H1 (cell line): ENCODE measurements around the gene SPHKAP. TPM values are rescaled to one million over a fixed set of nuclear protein-coding genes. Genes with fewer than 3 reads are reported as not detected.

ENCODE experiments used
- CTCF ChIA-PET: fragments of 300-600 bp; sonication (Branson Sonifier 250); formaldehyde crosslinking; loops from one replicate; lab custom pipeline; 2021; ENCODE audit not compliant: partially characterized antibody; lab: Charles Lee
- POLR2A ChIA-PET: fragments of 300-600 bp; sonication (Branson Sonifier 250); formaldehyde crosslinking; loops from one replicate; lab custom pipeline; 2021; ENCODE audit warnings: inconsistent platforms; ENCODE audit not compliant: partially characterized antibody; lab: Charles Lee
- DNase-seq, 2 experiments: peaks; one replicate each; pipeline versions ENCODE4 v3.0.0 to v3.0.0-alpha.2; 2010 to 2022; ENCODE audit warnings: low spot score in 2 of 2, low read depth in 1 of 2, mixed read lengths in 1 of 2
- FAIRE-seq: peaks from 2 replicates; lab custom pipeline; 2011; peaks lifted over from hg19 to GRCh38; lab: Jason Lieb, UNC
- H2AFZ ChIP-seq: 2 replicates; pipeline ENCODE4 v1.8.1; 2012; ENCODE audit warnings: low read length, inconsistent platforms
- H2AK5ac ChIP-seq: 2 replicates; pipeline ENCODE4 v1.6.1; 2013; ENCODE audit warnings: low read depth, low read length
- H2BK120ac ChIP-seq: replicated peaks from 2 replicates; pipeline ENCODE3; 2013; ENCODE audit warnings: low read depth, low read length, inconsistent platforms
- H2BK12ac ChIP-seq: 2 replicates; pipeline ENCODE4 v1.6.1; 2013; ENCODE audit warnings: low read depth, low read length
- H2BK15ac ChIP-seq: 2 replicates; pipeline ENCODE4 v1.6.1; 2013; ENCODE audit warnings: low read length
- H2BK20ac ChIP-seq: 2 replicates; pipeline ENCODE4 v1.6.1; 2013; ENCODE audit warnings: low read length
- H2BK5ac ChIP-seq: 2 replicates; pipeline ENCODE4 v1.6.1; 2013; ENCODE audit warnings: low read depth, low read length
- H3K14ac ChIP-seq: 2 replicates; pipeline ENCODE4 v1.6.1; 2013; ENCODE audit warnings: inconsistent platforms; ENCODE audit not compliant: insufficient read length
- H3K18ac ChIP-seq: 2 replicates; pipeline ENCODE4 v1.6.1; 2013; ENCODE audit warnings: low read length; ENCODE audit errors: extremely low read depth
- H3K23ac ChIP-seq: 2 replicates; pipeline ENCODE4 v1.6.1; 2013; ENCODE audit warnings: inconsistent platforms; ENCODE audit not compliant: insufficient read length
- H3K23me2 ChIP-seq: 2 replicates; pipeline ENCODE4 v1.6.1; 2013; ENCODE audit warnings: low read depth, low read length
- H3K27ac ChIP-seq: 2 replicates; pipeline ENCODE4 v1.6.1; 2011; ENCODE audit warnings: low read depth, low read length, inconsistent platforms
- H3K27me3 ChIP-seq, 4 experiments: replicated peaks in 1 of 4; 1 replicate in 1 of 4; 2 replicates in 3 of 4; pipeline versions ENCODE4 v1.6.1 to v1.8.1; 2011 to 2013; ENCODE audit warnings: low read length in 3 of 4, mild to moderate bottlenecking in 3 of 4, inconsistent platforms in 2 of 4, mixed read lengths in 2 of 4, moderate library complexity in 1 of 4; ENCODE audit not compliant: control insufficient read depth in 3 of 4, insufficient read depth in 3 of 4; ENCODE audit errors: extremely low read depth in 1 of 4
- H3K36me3 ChIP-seq, 4 experiments: 2 replicates each; pipeline versions ENCODE4 v1.6.1 to v1.8.1; 2011 to 2013; ENCODE audit warnings: mild to moderate bottlenecking in 4 of 4, low read length in 3 of 4, moderate library complexity in 2 of 4, control low read depth in 1 of 4, inconsistent platforms in 1 of 4; ENCODE audit not compliant: insufficient read depth in 4 of 4, control insufficient read depth in 2 of 4
- H3K4ac ChIP-seq: replicated peaks from 2 replicates; pipeline ENCODE3; 2013; ENCODE audit warnings: low read length, low read depth, mixed read lengths, inconsistent platforms; ENCODE audit not compliant: insufficient read length
- H3K4me1 ChIP-seq, 4 experiments: replicated peaks in 1 of 4; 1 replicate in 1 of 4; 2 replicates in 3 of 4; pipeline versions ENCODE4 v1.6.1 to v1.8.1; 2011 to 2013; ENCODE audit warnings: low read length in 3 of 4, inconsistent platforms in 2 of 4, mixed read lengths in 1 of 4; ENCODE audit not compliant: insufficient read depth in 4 of 4, control insufficient read depth in 3 of 4
- H3K4me2 ChIP-seq, 2 experiments: 2 replicates each; pipeline versions ENCODE4 v1.6.1 to v1.8.1; 2011 to 2013; ENCODE audit warnings: low read depth in 2 of 2, low read length in 2 of 2, control low read depth in 1 of 2, inconsistent platforms in 1 of 2, mild to moderate bottlenecking in 1 of 2; ENCODE audit not compliant: insufficient read depth in 1 of 2
- H3K4me3 ChIP-seq, 4 experiments: fragments of 200-600, 300-600 bp in 1 of 4; sonication (generic), shearing (Covaris generic), sonication (Bioruptor Twin) in 1 of 4; 2 replicates each; pipeline versions ENCODE4 v1.5.1 to v1.8.1; 2011 to 2016; ENCODE audit warnings: low read length in 4 of 4, low read depth in 3 of 4, control low read depth in 2 of 4, inconsistent platforms in 2 of 4, mild to moderate bottlenecking in 2 of 4, mixed read lengths in 1 of 4, moderate library complexity in 1 of 4; ENCODE audit not compliant: insufficient read depth in 2 of 4; ENCODE audit errors: extremely low read depth in 1 of 4
- H3K56ac ChIP-seq: replicated peaks from 2 replicates; pipeline ENCODE3; 2013; ENCODE audit warnings: low read depth, mild to moderate bottlenecking, mixed read lengths, low read length, inconsistent platforms; ENCODE audit not compliant: insufficient read length
- H3K79me1 ChIP-seq: 2 replicates; pipeline ENCODE4 v1.6.1; 2013; ENCODE audit warnings: low read depth, low read length, control low read depth
- H3K79me2 ChIP-seq, 2 experiments: 2 replicates each; pipeline versions ENCODE4 v1.6.1 to v1.8.1; 2012 to 2013; ENCODE audit warnings: low read length in 2 of 2, mild to moderate bottlenecking in 2 of 2, inconsistent platforms in 1 of 2; ENCODE audit not compliant: insufficient read depth in 2 of 2, control insufficient read depth in 1 of 2
- H3K9ac ChIP-seq, 4 experiments: replicated peaks in 1 of 4; 1 replicate in 1 of 4; 2 replicates in 3 of 4; pipeline versions ENCODE4 v1.6.1 to v1.8.1; 2011 to 2013; ENCODE audit warnings: low read depth in 3 of 4, low read length in 3 of 4, control low read depth in 2 of 4, mild to moderate bottlenecking in 2 of 4, moderate library complexity in 2 of 4, inconsistent platforms in 1 of 4; ENCODE audit errors: extremely low read depth in 1 of 4
- H3K9me3 ChIP-seq, 2 experiments: 2 replicates each; pipeline versions ENCODE4 v1.6.1 to v1.8.1; 2012 to 2013; ENCODE audit warnings: mild to moderate bottlenecking in 2 of 2, moderate library complexity in 2 of 2, control low read depth in 1 of 2, inconsistent platforms in 1 of 2, low read depth in 1 of 2, low read length in 1 of 2, mixed read lengths in 1 of 2; ENCODE audit not compliant: insufficient read depth in 2 of 2
- H4K20me1 ChIP-seq, 2 experiments: replicated peaks in 1 of 2; 2 replicates each; pipeline versions ENCODE3 to v1.8.1; 2011 to 2013; ENCODE audit warnings: inconsistent platforms in 2 of 2, low read length in 2 of 2, mild to moderate bottlenecking in 1 of 2; ENCODE audit not compliant: insufficient read depth in 2 of 2, control insufficient read depth in 1 of 2
- H4K5ac ChIP-seq: 2 replicates; pipeline ENCODE4 v1.6.1; 2013; ENCODE audit warnings: low read length, low read depth, mixed read lengths, inconsistent platforms; ENCODE audit not compliant: insufficient read length
- H4K8ac ChIP-seq: 2 replicates; pipeline ENCODE4 v1.8.0; 2013; ENCODE audit warnings: mild to moderate bottlenecking, moderate library complexity, low read length, inconsistent platforms; ENCODE audit not compliant: insufficient read depth; ENCODE audit errors: extremely low read depth
- H4K91ac ChIP-seq: replicated peaks from 2 replicates; pipeline ENCODE3; 2013; ENCODE audit warnings: low read length, mixed read lengths, inconsistent platforms; ENCODE audit not compliant: insufficient read length
- RAD21 ChIP-seq, 2 experiments: IDR thresholded peaks in 1 of 2; conservative IDR thresholded peaks in 1 of 2; 2 replicates each; pipeline ENCODE4 v1.6.1; 2011; ENCODE audit warnings: low read depth in 2 of 2, low read length in 2 of 2, improper control_type of control experiment in 1 of 2, inconsistent platforms in 1 of 2, mild to moderate bottlenecking in 1 of 2, moderate library complexity in 1 of 2
- ZNF274 ChIP-seq: IDR thresholded peaks from 2 replicates; pipeline ENCODE4 v1.7.0; 2012; ENCODE audit warnings: low read length, borderline replicate concordance; ENCODE audit errors: extremely low read depth
- WGBS, 2 experiments: shearing (Covaris generic) in 1 of 2; methylation state at CpG; one replicate each; pipeline versions ENCODE4 v1.1.6 to v1.1.7; 2013 to 2015; ENCODE audit warnings: low lambda C conversion rate in 2 of 2, mixed read lengths in 2 of 2, inconsistent platforms in 1 of 2, low coverage in 1 of 2, missing lambda C conversion rate in 1 of 2; ENCODE audit not compliant: insufficient replicate concordance in 2 of 2, insufficient coverage in 1 of 2, insufficient read length in 1 of 2; ENCODE audit errors: extremely low coverage in 1 of 2, missing lambda C conversion rate in 1 of 2; 5-methylcytosine and 5-hydroxymethylcytosine counted together
- polyA plus RNA-seq, 7 experiments: library from polyadenylated mRNA; depleted of rRNA in 3 of 7; stranded (reverse) in 5 of 7; unstranded in 2 of 7; fragments of >200 nt in 5 of 7; fragments of 200-250 nt in 2 of 7; gene quantifications; 1 replicate in 5 of 7; 2 replicates in 1 of 7; 4 replicates in 1 of 7; pipeline versions ENCODE4 v1.2.1 to v1.2.3, GENCODE V29; 2011 to 2013; ENCODE audit warnings: missing spikeins in 2 of 7, mixed read lengths in 2 of 7
- total RNA-seq: library from RNA; stranded (reverse); fragmentation: NEBNext Ultra II Directional; extraction: Animal tissue kit (Norgen Biotek cat#: 25700); gene quantifications from 2 replicates; pipeline ENCODE4 v1.2.1, GENCODE V29; 2021
- TF ChIP-seq, protein P1 (sequence below), 3 experiments: IDR thresholded peaks; 1 replicate in 2 of 3; 2 replicates in 1 of 3; pipeline versions ENCODE4 v1.5.1 to v1.6.1; 2011; ENCODE audit warnings: low read length in 3 of 3, mild to moderate bottlenecking in 3 of 3, inconsistent platforms in 2 of 3, low read depth in 1 of 3, moderate library complexity in 1 of 3; ENCODE audit not compliant: insufficient read depth in 1 of 3; ENCODE audit errors: control extremely low read depth in 1 of 3

Gene SPHKAP
- total and polyA plus RNA-seq, 2 of the 8 experiments (the other 6 are each of a cell fraction or from before 2014, with no cell fraction given): 0.02 TPM; not detected in 1

GRCh38 chr2:228039752-228040534 is 141.5 kb downstream of the SPHKAP start:
- no peak overlapping the region for H2BK120ac ChIP-seq
- TF ChIP-seq ZNF274: no peak
- TF ChIP-seq RAD21 (IDR thresholded peaks at IDR 0.05 in 1 of 2, conservative IDR thresholded peaks at IDR 0.05 in 1 of 2; ENCODE audit: low read depth in 2 of 2, low read length in 2 of 2): peak; percentile 50 to 54
- TF ChIP-seq, protein P1, sequence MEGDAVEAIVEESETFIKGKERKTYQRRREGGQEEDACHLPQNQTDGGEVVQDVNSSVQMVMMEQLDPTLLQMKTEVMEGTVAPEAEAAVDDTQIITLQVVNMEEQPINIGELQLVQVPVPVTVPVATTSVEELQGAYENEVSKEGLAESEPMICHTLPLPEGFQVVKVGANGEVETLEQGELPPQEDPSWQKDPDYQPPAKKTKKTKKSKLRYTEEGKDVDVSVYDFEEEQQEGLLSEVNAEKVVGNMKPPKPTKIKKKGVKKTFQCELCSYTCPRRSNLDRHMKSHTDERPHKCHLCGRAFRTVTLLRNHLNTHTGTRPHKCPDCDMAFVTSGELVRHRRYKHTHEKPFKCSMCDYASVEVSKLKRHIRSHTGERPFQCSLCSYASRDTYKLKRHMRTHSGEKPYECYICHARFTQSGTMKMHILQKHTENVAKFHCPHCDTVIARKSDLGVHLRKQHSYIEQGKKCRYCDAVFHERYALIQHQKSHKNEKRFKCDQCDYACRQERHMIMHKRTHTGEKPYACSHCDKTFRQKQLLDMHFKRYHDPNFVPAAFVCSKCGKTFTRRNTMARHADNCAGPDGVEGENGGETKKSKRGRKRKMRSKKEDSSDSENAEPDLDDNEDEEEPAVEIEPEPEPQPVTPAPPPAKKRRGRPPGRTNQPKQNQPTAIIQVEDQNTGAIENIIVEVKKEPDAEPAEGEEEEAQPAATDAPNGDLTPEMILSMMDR (IDR thresholded peaks at IDR 0.05; ENCODE audit: control extremely low read depth in 1 of 3, insufficient read depth in 1 of 3, low read depth in 1 of 3, low read length in 3 of 3): peak; percentile 7 to 68 (median 58)
- no peak overlapping the region for H3K14ac ChIP-seq
- H3K23ac ChIP-seq: no peak overlapping the region
- no peaks in the 10 kb centered on the region for H3K27me3 ChIP-seq
- H3K79me2 ChIP-seq: no peaks in the 10 kb centered on the region
- H3K56ac ChIP-seq: no peak overlapping the region
- no peaks in the 10 kb centered on the region for H3K4me1 ChIP-seq
- H3K36me3 ChIP-seq: no peaks in the 10 kb centered on the region
- peak; percentile 81 for FAIRE-seq
- no peak for DNase-seq
- no peak overlapping the region for H3K27ac ChIP-seq
- POLR2A ChIA-PET: interaction anchor here (0.6 kb wide), 1 partner anchor 15 kb away, joined by 3 read pairs; no protein-coding TSS in a partner anchor
- no peaks in the 10 kb centered on the region for H3K79me1 ChIP-seq
- H2AK5ac ChIP-seq: no peak overlapping the region
- H3K4ac ChIP-seq: no peak overlapping the region
- H3K4me2 ChIP-seq: no peak overlapping the region
- no peak overlapping the region for H2BK5ac ChIP-seq
- H3K9me3 ChIP-seq: no peaks in the 10 kb centered on the region
- H4K91ac ChIP-seq: no peak overlapping the region
- no peak overlapping the region for H4K8ac ChIP-seq
- H2AFZ ChIP-seq: no peak overlapping the region
- H3K4me3 ChIP-seq: no peak overlapping the region
- no peak overlapping the region for H2BK15ac ChIP-seq
- H4K5ac ChIP-seq: no peak overlapping the region
- H4K20me1 ChIP-seq: no peaks in the 10 kb centered on the region
- H3K18ac ChIP-seq: no peak overlapping the region
- H3K9ac ChIP-seq: no peak overlapping the region
- H2BK12ac ChIP-seq: no peak overlapping the region
- CTCF ChIA-PET: interaction anchor here (0.6 to 4.4 kb wide), 31 partner anchors 9 to 614 kb away, joined by 3 to 24 read pairs (median 4); no protein-coding TSS in a partner anchor
- H3K23me2 ChIP-seq: no peaks in the 10 kb centered on the region
- WGBS, 2 experiments: 74% methylated on average over 5 of the region's 5 CpGs; no CpG with 5 or more reads in 1 of the 2 experiments
- H2BK20ac ChIP-seq: no peak overlapping the region
